ENCODE results near the gene AGT.

- no peak for TF ChIP-seq EZH2 (IDR thresholded peaks at IDR 0.05; ENCODE audit: borderline replicate concordance, low read length)
- TF ChIP-seq CTCF (IDR thresholded peaks at IDR 0.05; ENCODE audit: low read length), result no peak
Observed at GRCh38 chr1:230684146-230684545, 29.8 kb downstream of the AGT start.
